A549 (cell line): ENCODE results near the gene GPR35. TPM values are rescaled to one million over a fixed set of nuclear protein-coding genes. Genes with fewer than 3 reads are reported as not detected.

Experiments
- ATAC-seq, 2 experiments: fragments of 200-7000 bp in 1 of 2; fragments of >200 bp in 1 of 2; cut with Nextera tagmentation in 1 of 2; cut with Tn5 transposase in 1 of 2; 3 replicates each; pipeline versions ENCODE4 v1.8.0 to v1.9.1; 2018 to 2020; ENCODE audit warnings: mild to moderate bottlenecking in 1 of 2, moderate library complexity in 1 of 2
- CTCF ChIA-PET: fragments of 300-600 bp; sonication (Branson Sonifier 250); formaldehyde crosslinking; extraction: SDS; loops from one replicate; lab custom pipeline; 2021; ENCODE audit warnings: antibody characterized with exemption, inconsistent platforms; lab: Yijun Ruan, JAX
- POLR2A ChIA-PET: fragments of 350-600 bp; formaldehyde crosslinking; extraction: SDS; loops from one replicate; lab custom pipeline; 2021; ENCODE audit warnings: antibody characterized with exemption, inconsistent platforms; lab: Yijun Ruan, JAX
- DNase-seq, 2 experiments: peaks; one replicate each; pipeline versions ENCODE4 v3.0.0 to v3.0.0-alpha.2; 2011 to 2016; ENCODE audit warnings: low read depth in 1 of 2, low spot score in 1 of 2
- FAIRE-seq: peaks from 2 replicates; lab custom pipeline; 2011; peaks lifted over from hg19 to GRCh38; lab: Jason Lieb, UNC
- H3K27ac ChIP-seq, 2 experiments: fragments of >200 bp; sonication (Bioruptor Twin); formaldehyde crosslinking; 3 replicates each; pipeline ENCODE4 v1.5.1; 2016 to 2017
- H3K4me1 ChIP-seq: fragments of >200 bp; sonication (Bioruptor Twin); formaldehyde crosslinking; 3 replicates; pipeline ENCODE4 v1.6.1; 2016
- H3K4me2 ChIP-seq: fragments of >200 bp; sonication (Bioruptor Twin); formaldehyde crosslinking; 3 replicates; pipeline ENCODE4 v1.6.1; 2016
- H3K4me3 ChIP-seq: fragments of >200 bp; sonication (Bioruptor Twin); formaldehyde crosslinking; 3 replicates; pipeline ENCODE4 v1.5.1; 2016
- H3K9me3 ChIP-seq: fragments of >200 bp; sonication (Bioruptor Twin); formaldehyde crosslinking; 3 replicates; pipeline ENCODE4 v1.6.1; 2016
- CEBPB ChIP-seq, 2 experiments: fragments of >200 bp in 1 of 2; sonication (Bioruptor Twin) in 1 of 2; formaldehyde crosslinking in 1 of 2; IDR thresholded peaks; 2 replicates each; pipeline ENCODE4 v1.6.1; 2012 to 2016
- CHD2 ChIP-seq: fragments of 150-350 bp; IDR thresholded peaks from 2 replicates; pipeline ENCODE4 v1.6.1; 2014; ENCODE audit warnings: low read length; ENCODE audit not compliant: partially characterized antibody
- CHD4 ChIP-seq: fragments of 200-600 bp; sonication (generic); IDR thresholded peaks from 2 replicates; pipeline ENCODE4 v1.6.1; 2016; ENCODE audit warnings: antibody characterized with exemption, mild to moderate bottlenecking, borderline replicate concordance
- EHMT2 ChIP-seq: fragments of 200-600 bp; sonication (generic); IDR thresholded peaks from 2 replicates; pipeline ENCODE4 v1.6.1; 2016; ENCODE audit warnings: antibody characterized with exemption, low read depth, mild to moderate bottlenecking, moderate library complexity
- EP300 ChIP-seq, 2 experiments: fragments of >200 bp; sonication (Bioruptor Twin); formaldehyde crosslinking; IDR thresholded peaks; 2 replicates in 1 of 2; 3 replicates in 1 of 2; pipeline ENCODE4 v1.6.1; 2016 to 2017
- ESRRA ChIP-seq: fragments of 150-350 bp; IDR thresholded peaks from 2 replicates; pipeline ENCODE4 v1.6.1; 2014; ENCODE audit warnings: mild to moderate bottlenecking, low read length, borderline replicate concordance
- FOSB ChIP-seq: fragments of 250-450 bp; sonication (Bioruptor Pico); IDR thresholded peaks from 2 replicates; pipeline ENCODE4 v1.5.0; 2020; ENCODE audit warnings: mild to moderate bottlenecking, moderate library complexity
- FOXS1 ChIP-seq: fragments of 250-450 bp; sonication (Bioruptor Pico); IDR thresholded peaks from 2 replicates; pipeline ENCODE4 v1.5.0; 2020; ENCODE audit warnings: mild to moderate bottlenecking, moderate library complexity
- HEYL ChIP-seq: fragments of 250-450 bp; sonication (Bioruptor Pico); IDR thresholded peaks from 2 replicates; pipeline ENCODE4 v1.8.0; 2021; ENCODE audit warnings: mild to moderate bottlenecking, moderate library complexity
- MAFK ChIP-seq: fragments of 450-650 bp; IDR thresholded peaks from 2 replicates; pipeline ENCODE4 v1.6.1; 2014; ENCODE audit not compliant: partially characterized antibody
- MAZ ChIP-seq: fragments of 150-350 bp; IDR thresholded peaks from 2 replicates; pipeline ENCODE4 v1.6.1; 2014; ENCODE audit warnings: antibody characterized with exemption, low read depth, low read length, borderline replicate concordance
- MYC ChIP-seq: IDR thresholded peaks from 2 replicates; pipeline ENCODE4 v1.6.1; 2012; ENCODE audit warnings: mild to moderate bottlenecking, inconsistent platforms, low read length, improper control_type of control experiment, borderline replicate concordance
- NPAS2 ChIP-seq: fragments of 250-450 bp; sonication (Bioruptor Pico); IDR thresholded peaks from 2 replicates; pipeline ENCODE4 v1.8.0; 2022; ENCODE audit warnings: mild to moderate bottlenecking, moderate library complexity, borderline replicate concordance
- POLR2A ChIP-seq: IDR thresholded peaks from 2 replicates; pipeline ENCODE4 v1.6.1; 2012; ENCODE audit warnings: mild to moderate bottlenecking, low read length
- POLR2AphosphoS2 ChIP-seq: conservative IDR thresholded peaks from 2 replicates; pipeline ENCODE4 v1.6.1; 2012; ENCODE audit warnings: low read length, improper control_type of control experiment, inconsistent platforms
- RAD21 ChIP-seq, 2 experiments: fragments of >200 bp in 1 of 2; sonication (Bioruptor Twin) in 1 of 2; formaldehyde crosslinking in 1 of 2; IDR thresholded peaks in 1 of 2; conservative IDR thresholded peaks in 1 of 2; 2 replicates in 1 of 2; 3 replicates in 1 of 2; pipeline ENCODE4 v1.6.1; 2012 to 2018; ENCODE audit warnings: inconsistent platforms in 1 of 2
- RARB ChIP-seq: fragments of 250-450 bp; sonication (Bioruptor Pico); IDR thresholded peaks from 2 replicates; pipeline ENCODE4 v1.8.0; 2021; ENCODE audit warnings: mild to moderate bottlenecking, moderate library complexity
- SREBF2 ChIP-seq: fragments of 450-650 bp; IDR thresholded peaks from 2 replicates; pipeline ENCODE4 v1.6.1; 2014; ENCODE audit warnings: mild to moderate bottlenecking, moderate library complexity
- TFCP2L1 ChIP-seq: fragments of 250-450 bp; sonication (Bioruptor Pico); IDR thresholded peaks from 2 replicates; pipeline ENCODE4 v1.5.0; 2021; ENCODE audit warnings: mild to moderate bottlenecking
- ZC3H11A ChIP-seq: fragments of 450-650 bp; IDR thresholded peaks from 2 replicates; pipeline ENCODE4 v1.6.1; 2014; ENCODE audit warnings: antibody characterized with exemption, mild to moderate bottlenecking
- ZNF302 ChIP-seq: fragments of 250-450 bp; sonication (Bioruptor Pico); IDR thresholded peaks from 2 replicates; pipeline ENCODE4 v1.9.0; 2021; ENCODE audit warnings: inconsistent platforms, mild to moderate bottlenecking, moderate library complexity
- ZSCAN20 ChIP-seq: fragments of 250-450 bp; sonication (Bioruptor Pico); IDR thresholded peaks from 2 replicates; pipeline ENCODE4 v1.8.0; 2022; ENCODE audit warnings: mild to moderate bottlenecking, moderate library complexity
- WGBS: methylation state at CpG from one replicate; pipeline ENCODE4 v1.1.6; 2017; ENCODE audit errors: missing lambda C conversion rate; 5-methylcytosine and 5-hydroxymethylcytosine counted together
- polyA plus RNA-seq, 4 experiments: library from polyadenylated mRNA; depleted of rRNA in 3 of 4; stranded (reverse); fragments of >200 nt; fragmentation: RNase III in 1 of 4; extraction: RNeasy Plus Mini Kit Qiagen cat#74134 plus additional on column Dnase treatment in 1 of 4; gene quantifications; 2 replicates in 3 of 4; 3 replicates in 1 of 4; pipeline ENCODE4 v1.2.3, GENCODE V29; 2011 to 2017
- TF ChIP-seq, protein P1 (sequence below): fragments of >200 bp; sonication (Bioruptor Twin); formaldehyde crosslinking; IDR thresholded peaks from 2 replicates; pipeline ENCODE4 v1.6.1; 2016
- TF ChIP-seq, protein P2 (sequence below): IDR thresholded peaks from 2 replicates; pipeline ENCODE4 v1.6.1; 2012

GPR35 gene
- polyA plus RNA-seq, 2 of the 4 experiments (the other 2 are of a cell fraction), result 0.65 to 0.90 TPM

GRCh38 chr2:240605867-240606743 lies 19.2 kb upstream of the GPR35 start:
- Histone ChIP-seq H3K4me1 (peaks cover 13% of the 10 kb centered on the region), H3K4me2 (no peak overlapping the region; the same call in 2 of the 3 replicates), H3K27ac (no peak overlapping the region), H3K4me3 (no peak overlapping the region), H3K9me3 (no peaks in the 10 kb centered on the region)
- FAIRE-seq (no peak), ATAC-seq (no peak), DNase-seq (no peak)
- POLR2A ChIA-PET, result no interaction called here
- CTCF ChIA-PET, result interaction anchor here (1.3 kb wide), 1 partner anchor 50 kb away, joined by 3 read pairs; no protein-coding TSS in a partner anchor
- TF ChIP-seq EP300 (IDR thresholded peaks at IDR 0.05), result no peak
- no peak for TF ChIP-seq ZC3H11A
- TF ChIP-seq, protein P1, sequence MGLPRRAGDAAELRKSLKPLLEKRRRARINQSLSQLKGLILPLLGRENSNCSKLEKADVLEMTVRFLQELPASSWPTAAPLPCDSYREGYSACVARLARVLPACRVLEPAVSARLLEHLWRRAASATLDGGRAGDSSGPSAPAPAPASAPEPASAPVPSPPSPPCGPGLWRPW, result no peak
- TF ChIP-seq MAZ, result no peak
- TF ChIP-seq SREBF2, result no peak
- TF ChIP-seq RARB (CRISPR knock-in tag), result no peak
- no peak for TF ChIP-seq RAD21 (conservative IDR thresholded peaks at IDR 0.05 in 1 of 2, IDR thresholded peaks at IDR 0.05 in 1 of 2)
- TF ChIP-seq CHD4, result no peak
- no peak for TF ChIP-seq TFCP2L1 (CRISPR knock-in tag)
- no peak for TF ChIP-seq MAFK
- no peak for TF ChIP-seq POLR2AphosphoS2
- 89% methylated on average over 5 of the region's 12 CpGs for WGBS

- no peak overlapping the region for H3K27ac ChIP-seq
- H3K4me2 ChIP-seq, result no peak overlapping the region
- ATAC-seq (no peak), DNase-seq (no peak), FAIRE-seq (no peak)
- no peak overlapping the region for H3K4me3 ChIP-seq
- POLR2A ChIA-PET, result no interaction called here
- 90% methylated on average over 10 of the region's 10 CpGs for WGBS
- CTCF ChIA-PET, result interaction anchor here (0.6 kb wide), 1 partner anchor 143 kb away, joined by 3 read pairs; no protein-coding TSS in a partner anchor
- TF ChIP-seq HEYL (CRISPR knock-in tag), result no peak
- no peak for TF ChIP-seq MAZ
- no peak for TF ChIP-seq POLR2A
- no peak for TF ChIP-seq ZSCAN20
- TF ChIP-seq, protein P1, result no peak
- TF ChIP-seq CHD2, result no peak
- no peak for TF ChIP-seq MYC
- TF ChIP-seq SREBF2, result no peak
- no peaks in the 10 kb centered on the region for H3K9me3 ChIP-seq
- no peaks in the 10 kb centered on the region for H3K4me1 ChIP-seq
Measured at GRCh38 chr2:240611601-240612210, 13.6 kb upstream of the GPR35 start.

DNA sequence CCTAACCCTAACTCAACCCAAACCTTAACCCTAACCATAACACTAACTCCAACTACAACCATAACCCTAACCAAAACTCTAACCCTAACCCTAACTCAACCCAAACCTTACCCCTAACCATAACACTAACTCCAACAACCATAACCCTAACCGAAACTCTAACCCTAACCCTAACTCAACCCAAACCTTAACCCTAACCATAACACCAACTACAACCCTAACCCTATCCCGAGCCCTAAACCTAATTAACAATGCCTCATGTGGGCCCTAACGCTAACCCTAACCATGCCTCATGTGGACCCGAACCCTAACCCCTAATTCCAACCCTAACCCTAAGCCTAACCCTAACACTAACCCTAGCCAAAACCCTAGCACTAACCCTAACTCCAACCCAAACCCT lies 11.5 kb upstream of the GPR35 start:
- Histone ChIP-seq H3K4me1 (no peaks in the 10 kb centered on the region), H3K4me2 (no peak overlapping the region), H3K27ac (no peak overlapping the region), H3K9me3 (no peaks in the 10 kb centered on the region), H3K4me3 (no peak overlapping the region)
- TF ChIP-seq POLR2A (no peak), SREBF2 (no peak), NPAS2 (no peak), FOXS1 (no peak), ESRRA (no peak), EHMT2 (no peak), FOSB (CRISPR knock-in tag) (no peak), RARB (CRISPR knock-in tag) (no peak), ZNF302 (CRISPR knock-in tag) (no peak), CEBPB (IDR thresholded peaks at IDR 0.05) (no peak), HEYL (CRISPR knock-in tag) (no peak)
- TF ChIP-seq, protein P2, sequence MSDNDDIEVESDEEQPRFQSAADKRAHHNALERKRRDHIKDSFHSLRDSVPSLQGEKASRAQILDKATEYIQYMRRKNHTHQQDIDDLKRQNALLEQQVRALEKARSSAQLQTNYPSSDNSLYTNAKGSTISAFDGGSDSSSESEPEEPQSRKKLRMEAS, result no peak
- no peak for ATAC-seq
- CTCF ChIA-PET, result no interaction called here
- POLR2A ChIA-PET, result no interaction called here
- no peak for DNase-seq
- FAIRE-seq, result no peak
- 71% methylated on average over 4 of the region's 4 CpGs for WGBS
